Stomach (tissue), 4 donors: ENCODE data around the gene F2.

Experiments used
- EP300 ChIP-seq: sonication (generic); formaldehyde crosslinking; IDR thresholded peaks from one replicate; pipeline ENCODE4 v1.6.1; 2017; ENCODE audit warnings: antibody characterized with exemption
- POLR2A ChIP-seq, 4 donors: fragments of 450-650 bp; IDR thresholded peaks; one replicate each; pipeline ENCODE4 v1.6.1; 2016; ENCODE audit warnings: antibody characterized with exemption in 4 of 4, control low read depth in 2 of 4, mild to moderate bottlenecking in 1 of 4, moderate library complexity in 1 of 4
- POLR2AphosphoS5 ChIP-seq, 3 donors: sonication (generic); formaldehyde crosslinking; IDR thresholded peaks; one replicate each; pipeline ENCODE4 v1.6.1; 2016; ENCODE audit warnings: antibody characterized with exemption in 3 of 3
- TF ChIP-seq, protein P1 (sequence below), 7 experiments: fragments of 450-650 bp in 4 of 7; fragments of 200-600 bp in 3 of 7; sonication (generic) in 3 of 7; IDR thresholded peaks; one replicate each; pipeline ENCODE4 v1.5.1; 2016 to 2019; ENCODE audit warnings: antibody characterized with exemption in 7 of 7, control low read depth in 2 of 7, mild to moderate bottlenecking in 1 of 7

DNA sequence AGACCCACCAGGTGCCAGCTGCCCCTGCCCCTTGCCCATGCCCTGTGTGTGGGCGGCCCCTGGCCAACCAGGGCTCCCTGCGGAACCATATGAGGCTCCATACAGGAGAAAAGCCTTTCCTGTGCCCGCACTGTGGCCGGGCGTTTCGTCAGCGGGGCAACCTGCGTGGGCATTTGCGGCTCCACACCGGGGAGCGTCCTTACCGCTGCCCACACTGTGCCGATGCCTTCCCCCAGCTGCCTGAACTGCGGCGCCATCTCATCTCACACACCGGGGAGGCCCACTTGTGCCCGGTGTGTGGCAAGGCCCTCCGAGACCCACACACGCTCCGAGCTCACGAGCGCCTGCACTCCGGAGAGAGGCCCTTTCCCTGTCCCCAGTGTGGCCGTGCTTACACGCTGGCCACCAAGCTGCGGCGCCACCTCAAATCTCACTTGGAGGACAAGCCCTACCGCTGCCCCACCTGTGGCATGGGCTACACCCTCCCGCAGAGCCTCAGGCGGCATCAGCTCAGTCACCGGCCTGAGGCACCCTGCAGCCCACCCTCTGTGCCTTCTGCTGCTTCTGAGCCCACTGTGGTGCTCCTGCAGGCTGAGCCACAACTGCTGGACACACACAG, 13.8 kb upstream of the F2 start:
- TF ChIP-seq, protein P1, sequence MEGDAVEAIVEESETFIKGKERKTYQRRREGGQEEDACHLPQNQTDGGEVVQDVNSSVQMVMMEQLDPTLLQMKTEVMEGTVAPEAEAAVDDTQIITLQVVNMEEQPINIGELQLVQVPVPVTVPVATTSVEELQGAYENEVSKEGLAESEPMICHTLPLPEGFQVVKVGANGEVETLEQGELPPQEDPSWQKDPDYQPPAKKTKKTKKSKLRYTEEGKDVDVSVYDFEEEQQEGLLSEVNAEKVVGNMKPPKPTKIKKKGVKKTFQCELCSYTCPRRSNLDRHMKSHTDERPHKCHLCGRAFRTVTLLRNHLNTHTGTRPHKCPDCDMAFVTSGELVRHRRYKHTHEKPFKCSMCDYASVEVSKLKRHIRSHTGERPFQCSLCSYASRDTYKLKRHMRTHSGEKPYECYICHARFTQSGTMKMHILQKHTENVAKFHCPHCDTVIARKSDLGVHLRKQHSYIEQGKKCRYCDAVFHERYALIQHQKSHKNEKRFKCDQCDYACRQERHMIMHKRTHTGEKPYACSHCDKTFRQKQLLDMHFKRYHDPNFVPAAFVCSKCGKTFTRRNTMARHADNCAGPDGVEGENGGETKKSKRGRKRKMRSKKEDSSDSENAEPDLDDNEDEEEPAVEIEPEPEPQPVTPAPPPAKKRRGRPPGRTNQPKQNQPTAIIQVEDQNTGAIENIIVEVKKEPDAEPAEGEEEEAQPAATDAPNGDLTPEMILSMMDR (IDR thresholded peaks at IDR 0.05) = no peak
- TF ChIP-seq POLR2AphosphoS5 (IDR thresholded peaks at IDR 0.05) (no peak), POLR2A (IDR thresholded peaks at IDR 0.05) (no peak), EP300 (no peak)
